ENCODE data around the gene SCARB1.

The SCARB1 gene

GRCh38 chr12:124752437-124753227 is 111.0 kb downstream of the SCARB1 start:
- H3K4me3 ChIP-seq (ENCODE audit: low read length) = no peak overlapping the region
- TF ChIP-seq ZNF274 (IDR thresholded peaks at IDR 0.05; ENCODE audit: low read depth, low read length) = no peak

GRCh38 chr12:124751654-124752355 is 111.9 kb downstream of the SCARB1 start:
- no peak for TF ChIP-seq ZNF274 (IDR thresholded peaks at IDR 0.05; ENCODE audit: low read depth, low read length)
- H3K4me3 ChIP-seq (ENCODE audit: low read length) = no peak overlapping the region

- TF ChIP-seq ZNF274 (IDR thresholded peaks at IDR 0.05; ENCODE audit: low read depth, low read length) = no peak
- no peak overlapping the region for H3K4me3 ChIP-seq (ENCODE audit: low read length)
These were observed 112.7 kb downstream of the SCARB1 start for GRCh38 chr12:124750787-124751471.

- no peak for TF ChIP-seq ZNF274 (IDR thresholded peaks at IDR 0.05; ENCODE audit: low read depth, low read length)
- H3K4me3 ChIP-seq (ENCODE audit: low read length) = no peak overlapping the region
These were observed 113.5 kb downstream of the SCARB1 start for GRCh38 chr12:124750149-124750656.

- no peak overlapping the region for H3K4me3 ChIP-seq (ENCODE audit: low read length)
- TF ChIP-seq ZNF274 (IDR thresholded peaks at IDR 0.05; ENCODE audit: low read depth, low read length) = no peak
These were observed 113.9 kb downstream of the SCARB1 start for GRCh38 chr12:124749725-124750124.

GRCh38 chr12:124747426-124748161 is 116.1 kb downstream of the SCARB1 start:
- no peak for TF ChIP-seq ZNF274 (IDR thresholded peaks at IDR 0.05; ENCODE audit: low read depth, low read length)
- H3K4me3 ChIP-seq (ENCODE audit: low read length) = no peak overlapping the region

- H3K4me3 ChIP-seq (ENCODE audit: low read length) = no peak overlapping the region
These were observed 116.8 kb downstream of the SCARB1 start for GRCh38 chr12:124746649-124747425.

GRCh38 chr12:124745891-124746570 is 117.6 kb downstream of the SCARB1 start:
- H3K4me3 ChIP-seq (ENCODE audit: low read length) = no peak overlapping the region

More at GRCh38 chr12:124746649-124747425, 116.8 kb downstream of the SCARB1 start:
- TF ChIP-seq ZNF274 (IDR thresholded peaks at IDR 0.05; ENCODE audit: low read depth, low read length) = no peak

GRCh38 chr12:124745465-124745890 is 118.2 kb downstream of the SCARB1 start:
- TF ChIP-seq ZNF274 (IDR thresholded peaks at IDR 0.05; ENCODE audit: low read depth, low read length) = no peak
- no peak overlapping the region for H3K4me3 ChIP-seq (ENCODE audit: low read length)

More at GRCh38 chr12:124745891-124746570, 117.6 kb downstream of the SCARB1 start:
- TF ChIP-seq ZNF274 (IDR thresholded peaks at IDR 0.05; ENCODE audit: low read depth, low read length) = no peak

- no peak overlapping the region for H3K4me3 ChIP-seq (ENCODE audit: low read length)
- no peak for TF ChIP-seq ZNF274 (IDR thresholded peaks at IDR 0.05; ENCODE audit: low read depth, low read length)
These were observed 118.8 kb downstream of the SCARB1 start for GRCh38 chr12:124744659-124745464.

- no peak overlapping the region for H3K4me3 ChIP-seq (ENCODE audit: low read length)
- no peak for TF ChIP-seq ZNF274 (IDR thresholded peaks at IDR 0.05; ENCODE audit: low read depth, low read length)
These were observed 119.4 kb downstream of the SCARB1 start for GRCh38 chr12:124744273-124744640.

All from GM08714 (cell line).